Nephron (organoid): ENCODE results near the gene SEMA5A.

Experiments
- H3K27ac Mint-ChIP-seq, 3 experiments: 2 replicates each; pipeline ENCODE4 v1.8.0; 2020; ENCODE audit warnings: mixed read lengths in 3 of 3, mild to moderate bottlenecking in 2 of 3, moderate library complexity in 1 of 3
- H3K27me3 Mint-ChIP-seq: 2 replicates; pipeline ENCODE4 v1.8.0; 2021; ENCODE audit warnings: low read depth, mild to moderate bottlenecking, moderate library complexity, mixed read lengths
- H3K36me3 Mint-ChIP-seq: 2 replicates; pipeline ENCODE4 v1.8.0; 2020; ENCODE audit warnings: low read depth, mixed read lengths
- H3K4me1 Mint-ChIP-seq: 2 replicates; pipeline ENCODE4 v1.8.0; 2020; ENCODE audit warnings: mixed read lengths
- H3K4me3 Mint-ChIP-seq, 3 experiments: 2 replicates each; pipeline ENCODE4 v1.8.0; 2020; ENCODE audit warnings: mild to moderate bottlenecking in 3 of 3, mixed read lengths in 3 of 3, moderate library complexity in 2 of 3
- H3K9me3 Mint-ChIP-seq: 2 replicates; pipeline ENCODE4 v1.8.0; 2020; ENCODE audit warnings: mixed read lengths
- TF ChIP-seq, protein P1 (sequence below), 3 experiments: fragments of 200-600 bp; sonication (generic); IDR thresholded peaks; one replicate each; pipeline ENCODE4 v1.5.0; 2021; ENCODE audit warnings: antibody characterized with exemption in 3 of 3; ENCODE audit not compliant: unreplicated experiment in 3 of 3

SEMA5A gene

GRCh38 chr5:9440517-9440916 is 105.4 kb downstream of the SEMA5A start:
- H3K27ac Mint-ChIP-seq, result peak overlapping the region in 1 of 3 experiments; percentile 4
- no peaks in the 10 kb centered on the region for H3K27me3 Mint-ChIP-seq
- TF ChIP-seq, protein P1, sequence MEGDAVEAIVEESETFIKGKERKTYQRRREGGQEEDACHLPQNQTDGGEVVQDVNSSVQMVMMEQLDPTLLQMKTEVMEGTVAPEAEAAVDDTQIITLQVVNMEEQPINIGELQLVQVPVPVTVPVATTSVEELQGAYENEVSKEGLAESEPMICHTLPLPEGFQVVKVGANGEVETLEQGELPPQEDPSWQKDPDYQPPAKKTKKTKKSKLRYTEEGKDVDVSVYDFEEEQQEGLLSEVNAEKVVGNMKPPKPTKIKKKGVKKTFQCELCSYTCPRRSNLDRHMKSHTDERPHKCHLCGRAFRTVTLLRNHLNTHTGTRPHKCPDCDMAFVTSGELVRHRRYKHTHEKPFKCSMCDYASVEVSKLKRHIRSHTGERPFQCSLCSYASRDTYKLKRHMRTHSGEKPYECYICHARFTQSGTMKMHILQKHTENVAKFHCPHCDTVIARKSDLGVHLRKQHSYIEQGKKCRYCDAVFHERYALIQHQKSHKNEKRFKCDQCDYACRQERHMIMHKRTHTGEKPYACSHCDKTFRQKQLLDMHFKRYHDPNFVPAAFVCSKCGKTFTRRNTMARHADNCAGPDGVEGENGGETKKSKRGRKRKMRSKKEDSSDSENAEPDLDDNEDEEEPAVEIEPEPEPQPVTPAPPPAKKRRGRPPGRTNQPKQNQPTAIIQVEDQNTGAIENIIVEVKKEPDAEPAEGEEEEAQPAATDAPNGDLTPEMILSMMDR (IDR thresholded peaks at IDR 0.05; ENCODE audit: unreplicated experiment in 3 of 3), result no peak
- no peak overlapping the region for H3K4me3 Mint-ChIP-seq
- H3K4me1 Mint-ChIP-seq, result peaks cover 6% of the 10 kb centered on the region
- peaks cover 33% of the 10 kb centered on the region for H3K36me3 Mint-ChIP-seq
- H3K9me3 Mint-ChIP-seq, result peaks cover 4% of the 10 kb centered on the region

GRCh38 chr5:9439531-9440292 is 106.2 kb downstream of the SEMA5A start:
- Mint-ChIP-seq H3K27ac (peak overlapping the region; percentile 34 to 75 (median 63)), H3K9me3 (peaks cover 4% of the 10 kb centered on the region), H3K4me3 (no peak overlapping the region), H3K4me1 (peaks cover 6% of the 10 kb centered on the region), H3K36me3 (peaks cover 31% of the 10 kb centered on the region), H3K27me3 (no peaks in the 10 kb centered on the region)
- TF ChIP-seq, protein P1 (IDR thresholded peaks at IDR 0.05; ENCODE audit: unreplicated experiment in 3 of 3), result no peak

DNA sequence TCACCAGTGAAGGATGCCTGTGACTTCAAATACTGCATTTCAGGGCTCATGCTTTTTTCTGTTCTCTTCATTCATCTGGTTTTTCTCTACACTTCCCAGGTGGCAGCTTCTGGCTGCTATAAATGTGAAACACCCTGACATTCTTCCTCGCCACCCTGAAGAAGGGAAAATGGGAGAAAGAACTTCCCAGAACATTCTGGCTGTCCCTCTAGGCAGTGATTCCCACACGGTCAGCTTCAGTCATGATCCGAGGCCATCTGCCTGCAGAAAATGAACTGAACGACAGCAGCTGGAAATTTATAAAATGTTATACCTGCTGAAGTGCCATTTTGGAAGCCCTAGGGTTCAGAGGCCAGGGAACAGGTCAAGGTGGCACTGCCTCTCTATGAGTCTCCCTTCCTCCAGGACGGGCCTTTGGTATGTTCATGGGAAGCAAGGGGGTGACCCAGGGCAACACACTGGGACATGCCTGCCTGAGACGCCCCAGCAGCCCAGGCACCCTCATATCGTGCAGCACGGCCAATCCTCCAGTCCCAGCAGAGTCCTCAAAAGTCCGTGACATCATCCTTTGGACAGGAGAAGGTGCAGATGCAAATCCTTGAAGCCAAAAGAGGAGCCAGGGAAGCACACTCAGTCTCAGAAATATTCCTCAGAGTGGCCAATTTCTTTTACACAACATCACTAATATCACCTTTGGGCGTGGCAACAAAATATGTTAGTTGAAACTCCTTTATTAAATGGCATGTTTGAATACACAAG is 107.1 kb downstream of the SEMA5A start:
- TF ChIP-seq, protein P1 (IDR thresholded peaks at IDR 0.05; ENCODE audit: unreplicated experiment in 3 of 3), result no peak
- Mint-ChIP-seq H3K36me3 (peaks cover 26% of the 10 kb centered on the region), H3K4me1 (peaks cover 6% of the 10 kb centered on the region), H3K27me3 (no peaks in the 10 kb centered on the region), H3K9me3 (no peaks in the 10 kb centered on the region), H3K27ac (peak overlapping the region in 1 of 3 experiments; percentile 34), H3K4me3 (no peak overlapping the region)

DNA sequence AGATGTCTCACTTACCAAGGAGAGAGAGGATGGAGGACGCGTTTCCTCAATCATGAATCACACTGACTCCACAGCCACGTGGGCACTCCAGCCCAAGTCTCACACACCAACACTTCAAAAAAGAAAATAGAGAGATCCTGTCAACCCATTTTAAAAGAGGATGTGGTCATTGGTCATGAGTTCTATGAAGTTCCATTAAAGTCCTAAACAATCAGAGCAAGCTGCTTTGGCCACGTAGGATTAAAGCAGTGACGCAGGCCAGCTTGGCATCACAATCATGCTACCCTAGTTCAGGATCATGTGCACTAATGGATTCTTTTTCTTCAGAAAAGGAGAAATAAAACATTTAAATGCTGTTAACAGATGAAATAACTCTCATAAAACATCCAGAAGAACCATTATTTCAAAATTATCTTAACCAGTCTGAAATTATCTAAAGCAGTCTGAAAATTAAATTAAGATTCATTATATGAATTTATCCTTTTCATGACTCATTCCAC is 108.1 kb downstream of the SEMA5A start:
- TF ChIP-seq, protein P1 (IDR thresholded peaks at IDR 0.05; ENCODE audit: unreplicated experiment in 3 of 3), result no peak
- H3K27ac Mint-ChIP-seq, result no peak overlapping the region
- peaks cover 6% of the 10 kb centered on the region for H3K4me1 Mint-ChIP-seq
- H3K27me3 Mint-ChIP-seq, result no peaks in the 10 kb centered on the region
- H3K9me3 Mint-ChIP-seq, result no peaks in the 10 kb centered on the region
- peaks cover 26% of the 10 kb centered on the region for H3K36me3 Mint-ChIP-seq
- no peak overlapping the region for H3K4me3 Mint-ChIP-seq

DNA sequence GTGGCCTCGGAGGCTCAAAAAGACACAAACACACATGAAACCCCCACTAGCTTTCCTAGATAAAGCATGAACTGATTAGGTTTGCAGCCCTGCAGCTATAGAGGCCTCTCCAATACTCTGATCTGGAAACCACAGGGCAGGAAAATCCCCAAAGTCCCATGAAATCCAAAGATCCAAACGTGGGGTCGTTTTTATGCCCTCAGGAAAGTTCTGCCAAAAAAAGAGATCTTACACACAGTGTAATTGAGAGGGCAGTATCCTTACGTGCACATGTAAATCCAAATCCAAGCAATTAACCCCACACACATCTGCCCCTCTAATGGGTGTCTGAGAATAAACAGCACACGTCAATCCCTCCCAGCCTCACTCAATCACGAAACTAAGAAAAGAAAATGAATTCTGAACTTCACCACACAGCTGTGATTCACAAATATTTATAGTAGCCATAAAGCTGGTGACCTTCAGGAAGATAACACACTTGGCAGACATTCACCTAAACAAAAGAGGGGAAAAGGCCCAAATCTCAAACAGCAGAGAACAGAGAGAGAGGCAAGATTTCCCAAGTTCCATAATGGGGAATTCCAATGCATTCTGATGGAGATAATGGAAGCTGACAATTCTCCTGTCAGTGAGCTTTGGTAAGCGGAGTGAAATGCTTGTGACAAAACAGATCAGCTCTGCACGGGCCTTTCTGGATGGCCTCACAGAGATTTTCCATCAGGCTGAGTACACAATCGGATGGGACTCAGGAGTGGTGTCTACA is 114.2 kb downstream of the SEMA5A start:
- no peak overlapping the region for H3K4me3 Mint-ChIP-seq
- TF ChIP-seq, protein P1 (IDR thresholded peaks at IDR 0.05; ENCODE audit: unreplicated experiment in 3 of 3), result no peak
- no peaks in the 10 kb centered on the region for H3K27me3 Mint-ChIP-seq
- no peaks in the 10 kb centered on the region for H3K9me3 Mint-ChIP-seq
- H3K27ac Mint-ChIP-seq, result peak overlapping the region in 1 of 3 experiments; percentile 75
- peaks cover 6% of the 10 kb centered on the region for H3K36me3 Mint-ChIP-seq
- H3K4me1 Mint-ChIP-seq, result peaks cover 20% of the 10 kb centered on the region
